HG03095 (cell line): ENCODE results near the gene ARHGAP6.
"Not testable (repeated sequence)": the region's sequence is repeated elsewhere in the genome, so short reads cannot be mapped to it uniquely, and the experiment has no call there.

Experiments
- ATAC-seq: cut with Tn5 transposase; IDR thresholded peaks from one replicate; pipeline ENCODE4 v1.9.1; 2021; ENCODE audit warnings: moderate library complexity; ENCODE audit not compliant: unreplicated experiment

ARHGAP6 gene

DNA sequence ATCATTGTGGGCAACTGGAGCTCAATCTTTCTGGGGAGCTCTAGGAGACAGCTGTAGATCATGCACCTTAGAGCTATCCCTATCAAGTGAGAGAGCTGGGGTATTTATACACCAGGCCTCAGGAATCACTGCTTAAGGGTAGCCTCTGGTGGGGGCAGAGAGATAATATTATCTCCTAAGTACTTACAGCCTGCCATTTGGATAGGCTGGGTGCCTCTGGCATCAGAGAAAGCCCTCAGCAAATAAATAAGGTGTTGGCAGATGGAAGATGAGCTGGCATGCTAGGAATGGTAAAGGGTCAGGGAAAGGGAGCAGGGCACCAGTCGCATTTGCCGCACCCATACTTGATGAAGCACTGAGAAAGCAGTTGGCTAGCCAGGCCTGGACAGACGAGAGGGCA, 478.7 kb downstream of the ARHGAP6 start:
- ATAC-seq: no peak

GRCh38 chrX:11185861-11186260, 479.9 kb downstream of the ARHGAP6 start:
- no peak for ATAC-seq

DNA sequence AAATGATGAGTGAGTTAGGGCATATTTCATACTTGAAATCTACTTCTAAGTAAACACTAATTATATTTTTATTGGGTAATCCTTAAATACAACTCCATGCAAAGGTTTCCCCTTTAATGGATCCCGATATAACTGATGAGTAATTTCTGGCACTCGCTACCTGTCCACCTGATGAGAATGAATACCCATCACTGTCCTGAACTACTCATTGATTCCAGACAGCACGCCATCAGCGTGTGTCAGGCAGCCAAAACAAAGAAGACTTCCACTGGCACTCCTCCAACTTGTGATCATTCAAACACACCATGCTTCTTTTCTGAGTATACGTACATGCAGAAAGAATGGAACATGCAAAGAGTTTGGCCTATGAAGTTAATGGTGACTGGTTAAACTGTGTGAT, 485.1 kb downstream of the ARHGAP6 start:
- no peak for ATAC-seq

- ATAC-seq: no peak
Measured at GRCh38 chrX:11172415-11172814, 493.3 kb downstream of the ARHGAP6 start.

GRCh38 chrX:11171956-11172355, 493.8 kb downstream of the ARHGAP6 start:
- ATAC-seq: no peak

- no peak for ATAC-seq
Measured at GRCh38 chrX:11164433-11164832, 501.3 kb downstream of the ARHGAP6 start.

DNA sequence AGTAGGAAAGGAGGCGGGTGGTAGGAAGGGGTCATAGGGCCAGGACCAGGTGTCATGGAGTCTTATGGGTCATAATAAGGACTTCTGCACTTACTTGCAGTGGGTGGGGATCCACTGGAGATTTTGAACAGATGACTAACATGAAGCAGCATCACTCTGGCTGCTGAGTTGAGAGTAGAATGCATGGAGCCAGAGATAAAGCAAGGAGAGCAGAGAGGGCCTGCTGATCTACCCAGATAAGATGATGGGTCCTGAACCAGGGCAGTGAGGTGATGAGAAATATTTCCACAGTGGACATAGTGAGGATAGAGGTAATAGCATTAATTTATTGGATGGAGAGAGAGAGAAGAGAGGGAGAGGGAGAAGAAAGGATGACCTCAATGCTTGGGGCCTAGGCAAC, 506.6 kb downstream of the ARHGAP6 start:
- no peak for ATAC-seq

DNA sequence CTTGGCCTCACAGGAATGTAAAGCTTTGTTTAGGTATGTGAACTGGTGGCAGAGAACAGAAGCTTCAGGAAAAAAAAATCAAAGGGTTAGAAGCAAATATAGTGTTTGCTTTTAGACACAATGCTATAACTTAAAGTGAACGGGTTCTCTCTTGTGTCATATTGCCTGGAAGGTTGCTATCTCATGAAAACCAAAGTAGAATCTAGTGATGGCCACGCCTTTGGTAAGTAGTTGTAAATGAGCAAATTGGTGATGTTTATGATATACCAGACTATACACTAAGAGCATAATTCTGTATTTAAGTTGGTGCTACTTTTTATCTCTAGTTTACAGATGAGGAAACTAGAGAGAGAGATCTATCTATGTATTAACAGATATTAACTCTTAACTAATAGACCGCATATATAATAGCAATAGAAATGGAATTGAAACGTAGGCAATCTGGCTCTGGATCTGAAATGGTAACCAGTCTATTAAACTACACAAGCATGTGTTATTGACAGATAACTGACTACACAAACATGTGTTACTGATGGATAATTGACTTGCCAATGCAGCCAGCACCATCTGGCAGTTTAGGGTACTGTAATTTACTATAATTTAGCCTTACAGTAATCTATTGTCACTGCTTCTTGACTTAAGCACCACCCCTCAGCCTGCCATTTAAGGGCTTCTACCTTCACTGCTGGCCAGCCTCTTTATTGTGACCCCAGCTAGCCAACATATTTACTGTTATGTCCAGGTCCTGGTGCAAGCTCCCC, 513.7 kb downstream of the ARHGAP6 start:
- no peak for ATAC-seq

DNA sequence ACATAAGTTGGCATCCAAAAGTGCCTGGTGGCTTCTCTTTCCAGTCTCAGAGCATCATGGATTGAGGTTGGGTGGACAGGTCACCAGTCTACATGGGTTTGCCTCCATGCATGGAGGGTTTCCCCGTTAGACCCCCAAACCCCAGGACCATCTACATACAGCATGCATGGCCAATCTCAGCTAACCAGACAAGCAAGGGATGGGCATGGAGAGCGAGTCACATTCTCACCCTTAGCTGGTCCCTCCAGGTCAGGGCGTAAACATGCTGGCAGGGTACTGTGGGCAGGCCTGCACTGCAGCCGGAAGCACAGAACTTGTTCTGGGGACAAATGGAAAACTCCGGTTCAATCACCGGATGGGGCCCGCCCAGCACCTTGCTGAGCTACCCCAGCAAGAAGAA, 517.3 kb downstream of the ARHGAP6 start:
- no peak for ATAC-seq

DNA sequence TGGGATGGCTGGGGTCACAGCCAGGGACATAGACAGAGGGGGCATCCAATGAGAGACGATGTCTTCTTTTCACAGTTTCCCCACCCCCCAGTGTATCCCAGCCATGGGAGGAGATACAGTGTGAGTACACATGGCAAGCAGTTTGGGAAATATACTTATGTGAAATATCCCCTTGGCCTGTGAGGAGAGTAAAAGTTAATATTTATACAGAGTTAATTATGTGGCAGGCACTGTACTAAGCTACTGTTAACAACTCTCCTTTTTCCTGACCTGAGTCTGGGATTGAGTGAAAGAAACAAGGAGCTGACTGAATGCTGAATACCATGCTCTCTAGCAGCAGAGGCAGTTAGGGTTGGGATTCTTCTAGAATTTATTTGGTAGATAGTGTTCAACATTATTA, 519.3 kb downstream of the ARHGAP6 start:
- no peak for ATAC-seq

DNA sequence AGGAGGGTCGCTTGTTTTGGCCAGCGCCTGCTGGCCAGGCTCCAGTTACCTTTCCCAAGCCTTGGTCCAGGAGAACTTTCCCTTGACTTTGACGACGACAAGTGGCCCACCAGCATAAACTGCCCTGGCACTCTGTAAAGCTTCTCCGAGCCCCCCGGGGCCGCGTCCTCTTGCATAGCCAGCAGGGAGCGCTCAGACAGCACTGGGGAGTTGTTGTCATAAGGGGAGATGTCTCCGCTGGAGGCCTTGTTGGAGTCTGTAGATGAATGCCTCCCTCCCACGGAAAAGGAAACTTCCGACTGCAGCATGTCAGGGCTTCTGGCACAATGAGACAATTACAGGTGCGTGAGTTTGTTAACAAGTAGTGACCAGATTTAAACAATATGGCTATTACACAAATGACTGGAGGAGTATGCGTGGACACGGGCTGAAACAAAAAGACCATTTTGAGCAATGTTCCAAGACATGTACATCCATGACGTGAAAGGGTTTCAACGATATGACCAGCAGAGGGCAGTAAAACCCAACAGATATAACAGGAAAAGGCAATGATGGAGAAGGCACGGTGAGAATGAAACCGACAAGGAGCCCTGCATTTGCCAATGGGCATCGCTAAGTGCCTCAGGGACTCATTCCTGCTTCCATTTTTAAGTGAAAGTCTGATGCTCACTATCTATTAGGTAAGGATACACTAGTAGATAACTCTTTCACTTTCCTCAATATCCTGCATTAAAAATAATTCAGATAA, 521.6 kb downstream of the ARHGAP6 start:
- peak; percentile 77 for ATAC-seq

DNA sequence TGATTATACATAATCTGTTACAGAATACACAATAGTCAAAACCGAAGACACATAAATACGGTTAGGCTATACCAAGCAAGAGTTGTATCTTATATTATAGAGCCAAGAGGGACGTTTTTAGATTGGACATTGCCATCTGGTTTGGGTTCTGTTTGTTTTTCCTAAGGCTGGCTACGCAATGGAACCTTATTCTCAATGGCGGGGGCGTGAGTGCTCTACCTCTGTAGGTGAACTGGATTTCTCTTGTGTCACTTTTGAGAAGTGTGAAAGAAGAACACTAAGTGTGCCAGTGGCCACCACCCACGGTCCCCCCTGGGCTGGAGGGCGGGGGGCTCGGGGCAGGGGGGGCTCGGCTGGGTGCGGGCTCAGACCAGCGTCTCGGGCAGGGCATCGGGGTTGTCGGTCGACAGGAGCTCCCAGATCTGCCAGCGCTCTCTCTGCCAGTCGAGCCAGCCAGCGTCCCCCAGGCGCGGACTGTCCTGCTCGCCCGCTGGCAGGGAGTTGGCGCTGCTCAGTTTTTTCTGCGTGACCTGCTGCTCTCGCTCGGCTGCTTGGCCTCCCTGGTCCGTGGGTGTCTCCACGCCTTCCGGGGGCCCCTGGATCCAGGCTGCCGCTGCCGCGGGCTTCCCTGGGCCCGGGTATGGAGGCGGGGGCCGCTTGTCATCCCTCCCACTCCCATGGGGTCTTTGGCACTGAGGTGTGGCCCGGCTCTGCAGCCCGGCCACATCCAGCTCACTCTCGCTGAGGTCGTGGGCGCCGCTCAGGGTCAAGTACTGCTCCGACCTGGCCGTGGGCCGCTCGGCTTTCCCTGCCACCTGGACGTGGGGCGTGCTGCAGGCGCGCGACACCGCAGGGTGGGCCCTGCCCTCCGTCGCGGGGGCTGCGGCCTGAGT, 527.0 kb downstream of the ARHGAP6 start:
- ATAC-seq: no peak

- ATAC-seq: no peak
Measured at GRCh38 chrX:11137543-11138139, 528.1 kb downstream of the ARHGAP6 start.

- no peak for ATAC-seq
Measured at GRCh38 chrX:11135564-11136185, 530.0 kb downstream of the ARHGAP6 start.

GRCh38 chrX:11131146-11131545, 534.6 kb downstream of the ARHGAP6 start:
- ATAC-seq: no peak

DNA sequence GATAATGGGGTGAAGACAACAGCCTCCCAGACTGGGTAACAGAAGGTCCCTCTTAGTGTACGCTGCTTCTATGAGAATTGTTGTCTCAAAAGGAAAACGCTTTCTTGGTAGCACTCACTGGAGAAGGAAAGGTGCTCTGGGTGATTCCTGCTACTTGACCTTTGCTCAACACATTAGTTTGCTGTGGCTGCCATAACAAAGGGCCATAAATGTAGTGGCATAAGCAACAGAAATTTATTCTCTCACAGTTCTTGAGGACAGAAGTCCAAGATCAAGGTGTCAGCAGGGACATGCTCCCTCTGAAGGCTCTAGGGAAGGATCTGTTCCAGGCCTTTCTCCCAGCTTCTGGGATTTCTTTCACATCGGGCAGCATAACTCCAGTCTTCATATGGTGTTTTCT, 535.6 kb downstream of the ARHGAP6 start:
- ATAC-seq: no peak

- no peak for ATAC-seq
Measured at GRCh38 chrX:11129534-11130105, 536.1 kb downstream of the ARHGAP6 start.

- ATAC-seq: no peak
Measured at GRCh38 chrX:11125060-11125459, 540.7 kb downstream of the ARHGAP6 start.

GRCh38 chrX:11124112-11124511, 541.6 kb downstream of the ARHGAP6 start:
- no peak for ATAC-seq

DNA sequence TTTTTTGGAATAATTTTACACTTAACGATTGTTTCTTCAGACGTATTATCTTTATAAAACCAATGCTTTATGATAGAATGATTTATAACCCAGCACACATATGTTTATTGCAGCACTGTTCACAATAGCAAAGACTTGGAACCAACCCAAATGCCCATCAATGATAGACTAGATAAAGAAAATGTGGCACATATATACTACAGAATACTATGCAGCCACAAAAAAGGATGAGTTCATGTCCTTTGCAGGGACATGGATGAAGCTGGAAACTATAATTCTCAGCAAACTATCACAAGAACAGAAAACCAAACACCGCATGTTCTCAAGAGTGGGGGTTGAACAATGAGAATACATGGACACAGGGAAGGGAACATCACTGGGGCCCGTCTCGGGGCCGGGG, 542.6 kb downstream of the ARHGAP6 start:
- not testable (repeated sequence) for ATAC-seq
